GM21360 (cell line): ENCODE data around the gene SPRED1.
"Not testable (repeated sequence)": the region's sequence is repeated elsewhere in the genome, so short reads cannot be mapped to it uniquely, and the experiment has no call there.

Experiments
- ATAC-seq: cut with Tn5 transposase; IDR thresholded peaks from one replicate; pipeline ENCODE4 v1.9.1; 2021; ENCODE audit warnings: mild to moderate bottlenecking, moderate library complexity; ENCODE audit not compliant: unreplicated experiment

Gene SPRED1

DNA sequence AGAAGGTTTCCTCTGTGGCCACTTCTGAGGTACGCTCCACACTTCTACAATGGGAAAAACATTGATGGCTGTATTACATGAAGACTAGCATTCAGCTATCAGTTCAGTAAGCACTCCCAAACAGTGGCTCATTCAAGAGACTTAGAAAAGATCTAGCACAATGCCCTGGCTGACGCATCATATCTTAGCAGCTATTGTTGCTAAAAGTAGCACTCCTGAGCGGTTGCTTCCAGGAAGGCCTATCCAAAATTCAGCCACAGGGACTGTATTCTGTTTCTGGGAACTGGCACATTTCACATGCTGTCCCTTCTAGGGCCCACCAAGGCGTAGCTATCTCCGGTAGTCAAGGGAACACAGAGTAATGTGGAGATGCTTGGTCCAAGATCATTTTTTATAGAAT is 21.2 kb upstream of the SPRED1 start:
- ATAC-seq: no peak

DNA sequence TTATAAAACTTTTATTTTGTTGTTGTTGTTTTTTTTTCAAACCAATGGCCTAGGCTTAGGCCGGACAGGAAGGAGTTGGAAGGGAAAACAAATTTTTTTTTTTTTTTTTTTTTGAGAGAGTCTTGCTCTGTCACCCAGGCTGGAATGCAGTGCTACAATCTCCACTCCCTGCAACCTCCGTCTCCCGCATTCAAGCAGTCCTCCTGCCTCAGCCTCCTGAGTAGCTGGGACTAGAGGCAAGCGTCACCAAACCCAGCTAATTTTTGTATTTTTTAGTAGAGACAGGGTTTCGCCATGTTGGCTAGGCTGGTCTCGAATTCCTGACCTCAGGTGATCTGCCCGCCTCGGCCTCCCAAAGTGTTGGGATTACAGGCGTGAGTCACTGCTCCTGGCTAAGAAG is 15.6 kb upstream of the SPRED1 start:
- not testable (repeated sequence) for ATAC-seq

DNA sequence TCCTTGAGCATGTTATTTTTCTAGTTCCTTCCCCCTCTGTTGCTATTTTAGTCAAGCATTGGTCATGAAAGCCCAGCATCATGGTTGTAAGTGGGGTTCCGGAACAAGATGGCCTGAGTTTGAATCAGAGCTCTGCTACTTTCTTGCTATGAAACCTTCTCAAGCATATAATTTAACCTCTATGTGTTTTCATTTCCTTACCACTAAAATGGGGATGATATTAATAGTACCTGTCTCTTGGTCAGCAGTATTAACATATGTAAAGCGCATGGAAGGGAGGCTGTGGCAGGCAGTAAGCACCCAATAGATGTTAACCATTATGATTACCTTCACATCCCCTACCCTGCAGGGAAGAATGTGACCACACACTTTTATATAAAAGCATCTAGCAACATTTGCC is 14.3 kb upstream of the SPRED1 start:
- ATAC-seq: no peak

DNA sequence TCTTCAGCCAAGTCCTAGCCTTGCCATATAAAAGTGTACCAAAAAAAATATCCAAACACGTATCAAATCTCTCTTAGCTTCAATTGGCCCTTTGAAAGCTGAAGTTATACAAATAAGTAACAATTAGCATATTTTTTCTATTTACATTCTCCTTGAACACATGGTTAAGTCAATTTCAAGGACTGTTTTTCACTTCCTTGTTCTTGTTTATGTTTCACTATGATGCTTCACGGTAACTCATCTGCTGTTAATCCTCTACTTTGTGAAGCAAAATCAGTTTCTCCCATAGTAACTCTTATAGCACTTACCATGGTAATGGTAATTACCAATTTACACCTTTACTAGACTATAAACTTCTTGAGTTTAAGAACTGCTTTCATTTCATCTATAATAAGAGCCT is 10.6 kb upstream of the SPRED1 start:
- peak; percentile 88 for ATAC-seq

DNA sequence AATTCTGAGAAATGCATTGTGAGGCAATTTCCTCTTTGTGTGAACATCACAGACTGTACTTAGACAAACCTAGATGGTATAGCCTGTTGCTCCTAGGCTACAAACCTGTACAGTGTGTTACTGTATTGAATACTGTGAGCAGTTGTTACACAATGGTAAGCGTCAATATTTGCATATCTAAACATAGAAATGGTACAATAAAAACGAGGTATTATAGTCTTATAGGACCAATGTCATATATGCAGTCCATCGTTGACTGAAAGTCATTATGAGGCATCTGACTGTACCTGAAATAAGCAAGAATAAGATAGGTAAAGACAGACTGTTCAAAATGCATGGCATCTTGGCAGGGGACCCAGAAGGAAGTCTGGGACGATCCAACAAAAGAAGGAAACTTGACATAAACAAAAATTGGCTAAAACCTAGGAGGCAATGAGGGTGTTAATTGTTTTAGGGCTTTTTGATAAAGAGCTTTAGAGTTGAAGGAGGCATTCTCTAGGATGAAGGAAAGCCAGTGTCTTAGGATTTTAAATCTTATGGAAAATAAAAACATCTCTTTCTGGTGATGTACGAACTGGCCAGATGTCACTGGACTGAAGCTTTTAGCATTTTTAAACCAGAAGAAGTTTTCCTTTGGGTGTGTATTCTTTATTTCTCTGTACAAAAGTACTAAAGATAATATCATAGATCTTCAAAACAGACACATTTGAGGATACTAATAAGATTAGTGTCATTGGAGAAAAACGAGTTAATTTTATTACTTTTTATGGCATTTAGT is 9.2 kb upstream of the SPRED1 start:
- ATAC-seq: no peak

DNA sequence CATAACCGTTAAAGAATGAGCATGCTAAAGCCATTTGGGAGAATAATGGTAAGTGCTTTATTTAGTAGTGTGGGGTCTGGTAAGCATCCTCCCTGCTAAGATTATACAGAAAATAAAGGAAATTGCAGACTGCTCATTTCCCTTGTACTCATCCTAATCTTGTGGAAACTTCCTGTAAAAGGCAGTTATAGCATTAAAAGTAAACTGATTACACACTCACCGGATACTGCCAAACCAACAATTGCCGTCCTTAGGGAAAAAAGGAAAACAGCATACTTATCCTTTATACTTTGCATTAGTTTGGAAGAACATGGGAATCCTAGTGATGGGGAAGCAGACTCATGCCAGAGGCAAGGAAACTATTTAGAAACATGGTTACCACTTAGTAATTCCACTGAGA is 5.3 kb upstream of the SPRED1 start:
- no peak for ATAC-seq

DNA sequence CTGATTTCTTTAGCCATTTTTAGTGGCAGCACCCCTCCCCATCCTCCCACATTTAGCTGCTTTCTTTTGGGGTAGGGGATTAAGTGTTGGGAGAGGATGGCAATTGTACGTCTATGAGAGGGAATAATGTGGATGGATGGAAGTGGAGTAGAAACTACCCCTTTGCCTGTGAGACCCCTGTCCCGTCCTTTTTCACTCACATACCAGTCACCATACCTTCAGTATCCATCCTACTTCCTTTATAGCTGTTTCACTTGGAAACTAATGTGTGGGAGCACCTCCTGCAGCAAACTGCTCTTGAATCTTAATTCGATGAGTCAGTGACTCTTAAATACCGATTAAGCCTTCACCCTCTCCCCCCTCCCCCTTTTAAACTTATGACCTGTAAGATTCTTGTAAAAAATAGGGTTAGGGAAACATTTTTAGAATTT is 730 bp downstream of the SPRED1 start:
- ATAC-seq: no peak

DNA sequence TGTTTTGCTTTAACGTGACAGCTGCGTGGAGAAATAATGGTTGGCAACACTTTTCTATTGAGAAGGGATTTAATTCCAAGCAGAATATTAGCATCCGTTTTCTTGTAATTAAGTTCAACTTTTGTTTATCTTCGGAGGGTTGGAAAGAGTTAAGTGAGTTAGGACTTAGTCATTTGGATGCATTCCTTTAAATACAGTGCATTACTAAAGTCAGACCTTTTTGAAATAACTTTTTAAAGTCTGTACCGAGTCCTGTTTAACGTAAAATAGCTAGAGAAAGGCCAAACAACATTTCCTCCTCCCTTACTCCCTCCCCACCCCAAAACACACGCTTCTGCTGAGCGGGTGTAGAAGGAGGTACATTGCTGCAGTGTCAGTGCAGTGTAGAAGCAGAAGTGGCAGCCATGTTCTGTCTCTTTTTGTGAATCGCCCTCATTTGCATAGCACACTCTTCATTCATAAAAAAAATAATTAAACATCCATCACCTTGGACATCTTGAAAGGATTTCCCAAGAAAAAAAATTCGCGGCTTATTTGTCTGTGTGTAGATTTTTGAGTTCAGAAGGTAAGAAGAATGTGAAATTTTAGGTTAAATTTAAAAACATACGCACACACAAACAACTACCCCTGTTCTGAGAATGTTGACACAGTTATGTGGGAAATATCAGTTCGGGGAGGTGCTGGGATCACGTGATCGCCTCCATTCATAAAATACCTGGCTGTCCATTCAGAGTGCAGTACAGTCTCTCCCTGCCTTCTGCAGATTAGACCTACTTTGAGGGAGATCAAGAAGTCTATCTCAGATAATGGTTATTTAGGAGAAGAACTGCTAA is 1.6 kb downstream of the SPRED1 start:
- ATAC-seq: peak; percentile 43

DNA sequence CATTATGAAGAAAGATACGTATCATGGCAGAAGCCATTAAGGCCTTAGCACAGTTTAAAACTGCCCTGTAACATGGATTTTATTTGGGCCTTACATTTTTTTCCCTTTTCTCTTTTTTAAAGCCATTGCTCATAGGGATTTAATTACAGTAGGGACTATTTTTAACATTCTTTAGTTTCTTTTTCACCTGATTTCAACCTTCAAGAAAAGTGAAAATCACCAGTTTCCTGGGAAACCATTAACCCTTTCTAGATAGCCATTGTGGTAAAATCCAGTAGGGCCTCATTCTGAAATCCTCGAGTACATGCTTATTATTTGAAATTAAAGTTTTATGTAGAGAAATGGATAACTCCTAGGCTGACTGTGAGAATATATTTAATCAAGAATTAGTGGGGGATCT is 3.1 kb downstream of the SPRED1 start:
- ATAC-seq: no peak

DNA sequence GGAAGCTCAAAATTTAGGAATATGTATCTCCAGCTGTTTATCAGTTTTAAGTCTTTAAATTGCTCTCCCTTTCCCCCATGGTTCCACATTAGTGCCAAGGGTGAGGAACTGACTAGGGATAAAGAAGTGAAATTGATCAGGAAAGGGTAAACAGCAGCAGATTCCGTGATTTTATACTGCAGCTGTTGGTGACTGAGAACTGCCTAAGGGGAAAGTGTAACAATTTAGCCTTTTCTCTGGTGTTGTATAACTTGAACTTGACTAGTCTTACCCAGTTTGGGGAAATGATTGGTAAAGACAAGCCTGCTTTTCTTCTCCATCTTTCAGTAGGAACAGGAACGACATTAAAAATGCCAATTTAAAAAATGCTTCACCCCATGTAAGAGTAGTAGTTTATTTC is 5.0 kb downstream of the SPRED1 start:
- ATAC-seq: no peak

DNA sequence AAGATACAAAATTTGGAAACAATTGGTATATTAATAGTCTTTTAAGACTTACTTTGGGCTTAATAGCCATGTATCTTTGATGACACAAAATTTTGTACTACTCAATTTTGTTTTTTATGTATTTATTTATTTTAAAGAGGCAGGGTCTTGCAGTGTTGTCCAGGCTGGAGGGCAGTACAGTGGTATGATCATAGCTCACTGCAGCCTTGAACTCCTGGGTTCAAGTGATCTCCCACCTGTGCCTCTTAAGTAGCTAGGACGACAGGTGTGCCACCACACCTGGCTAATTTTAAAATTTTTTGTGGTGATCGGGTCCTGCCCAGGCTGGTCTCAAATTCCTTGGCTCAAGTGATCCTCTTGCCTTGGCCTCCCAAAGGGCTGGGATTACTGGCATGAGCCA is 6.5 kb downstream of the SPRED1 start:
- no peak for ATAC-seq

DNA sequence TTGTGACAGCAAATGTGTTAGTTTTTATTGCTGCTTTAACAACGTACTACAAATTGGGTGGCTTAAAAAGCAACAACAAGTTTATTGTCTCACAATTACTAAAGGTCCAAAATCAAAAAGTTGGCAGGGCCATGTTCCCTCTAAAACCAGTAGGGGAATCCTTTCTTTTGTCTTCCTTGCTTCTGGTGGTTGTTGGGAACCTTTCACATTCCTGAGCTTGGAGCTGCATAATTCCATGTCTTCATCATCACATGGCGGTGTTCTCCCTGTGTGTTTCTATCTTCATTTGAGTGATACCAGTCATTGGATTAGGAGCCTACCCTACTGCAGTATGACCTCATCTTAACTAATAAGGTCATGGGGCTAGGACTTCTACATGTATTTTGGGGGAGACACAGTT is 7.4 kb downstream of the SPRED1 start:
- ATAC-seq: no peak

DNA sequence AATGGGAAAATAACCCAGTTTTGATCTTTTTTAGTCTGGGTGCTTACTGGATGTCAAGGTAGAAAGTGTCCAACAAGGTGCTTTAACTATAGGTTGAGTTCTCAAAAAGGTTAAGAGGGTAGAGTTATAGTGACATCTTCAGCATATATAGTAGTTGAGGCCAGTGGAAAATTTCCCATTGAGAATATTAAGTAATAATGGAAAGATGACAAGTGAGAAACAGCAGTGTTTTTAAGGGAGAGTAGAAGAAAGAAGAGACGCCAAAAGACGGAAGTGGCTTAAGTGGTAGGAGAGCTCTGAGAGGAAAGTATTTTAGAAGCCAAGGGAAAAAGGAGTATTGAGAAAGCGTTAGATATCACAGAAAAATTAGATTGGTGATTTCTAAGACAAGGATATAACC is 10.6 kb downstream of the SPRED1 start:
- ATAC-seq: no peak

DNA sequence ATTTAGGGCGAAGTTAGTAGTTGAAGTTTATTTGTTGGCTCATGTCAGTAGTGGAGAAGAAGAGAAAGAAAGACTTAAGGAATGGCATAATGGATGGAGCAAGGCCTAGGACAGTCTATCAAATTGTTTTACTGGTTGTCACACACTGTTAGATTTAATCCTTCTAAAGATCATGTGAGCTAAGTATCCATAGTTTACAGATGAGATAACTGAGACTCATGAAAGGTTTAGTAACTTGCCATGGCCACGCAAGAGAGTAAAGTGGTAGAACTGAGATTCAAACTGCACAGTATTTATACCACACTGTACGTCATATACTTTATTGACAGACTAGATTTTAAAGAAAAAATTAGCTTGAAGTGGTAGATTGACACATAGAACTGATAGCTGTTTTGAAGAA is 11.4 kb downstream of the SPRED1 start:
- no peak for ATAC-seq

DNA sequence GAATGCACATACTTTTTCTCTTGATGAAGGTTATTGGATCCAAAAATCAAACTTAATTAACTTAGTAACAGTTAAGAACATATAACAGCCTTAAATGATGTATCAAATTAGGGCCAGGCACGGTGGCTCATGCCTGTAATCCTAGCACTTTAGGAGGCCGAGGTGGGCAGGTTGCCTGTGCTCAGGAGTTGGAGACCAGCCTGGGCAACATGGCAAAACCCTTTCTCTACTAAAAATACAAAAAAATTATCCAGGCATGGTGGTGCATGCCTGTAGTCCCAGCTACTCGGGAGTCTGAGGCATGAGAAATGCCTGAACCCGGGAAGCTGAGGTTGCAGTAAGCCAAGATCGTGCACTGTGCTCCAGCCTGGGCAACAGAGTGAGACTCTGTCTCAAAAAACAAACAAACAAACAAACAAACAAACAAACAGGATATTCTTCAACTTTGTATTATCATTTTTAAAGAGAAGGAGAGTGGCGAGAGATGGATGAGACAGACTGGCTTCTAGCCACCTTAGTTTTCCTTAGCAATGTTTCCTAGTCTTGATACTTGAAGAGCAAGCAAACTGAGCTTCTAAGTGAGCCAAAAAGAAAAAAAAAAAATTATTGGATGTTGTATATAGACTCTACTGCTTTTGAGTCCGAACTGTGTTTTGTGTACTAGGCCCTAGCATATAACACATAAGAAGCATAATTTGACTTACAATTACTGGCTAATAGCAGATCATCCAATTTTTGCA is 13.8 kb downstream of the SPRED1 start:
- ATAC-seq: no peak

DNA sequence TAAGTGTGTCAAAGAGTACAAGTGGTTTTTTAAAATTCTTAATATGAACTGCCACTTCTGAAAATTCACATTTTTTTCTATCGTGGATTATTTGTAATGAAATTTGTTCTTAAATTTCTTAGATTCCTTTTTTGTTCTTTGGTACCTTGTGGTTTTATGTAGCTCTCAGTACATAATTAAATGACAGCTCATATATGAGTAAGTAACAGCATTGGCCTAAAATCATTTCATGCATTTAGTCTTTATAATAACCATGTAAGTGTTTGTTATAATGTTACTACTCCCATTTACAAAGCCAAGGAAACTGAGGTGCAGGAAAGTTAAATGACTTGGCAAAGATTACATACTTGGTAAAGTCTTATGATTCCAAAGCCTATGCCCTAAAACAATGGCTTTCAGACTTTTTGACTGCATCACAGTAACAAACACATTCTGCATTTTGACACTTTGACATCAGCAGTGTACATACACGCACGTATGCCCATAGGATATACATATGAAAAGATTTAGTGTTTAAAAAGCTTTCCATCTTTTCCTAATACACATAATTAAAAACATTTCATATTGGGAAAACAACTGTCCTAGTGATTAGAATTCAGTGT is 14.9 kb downstream of the SPRED1 start:
- ATAC-seq: no peak

DNA sequence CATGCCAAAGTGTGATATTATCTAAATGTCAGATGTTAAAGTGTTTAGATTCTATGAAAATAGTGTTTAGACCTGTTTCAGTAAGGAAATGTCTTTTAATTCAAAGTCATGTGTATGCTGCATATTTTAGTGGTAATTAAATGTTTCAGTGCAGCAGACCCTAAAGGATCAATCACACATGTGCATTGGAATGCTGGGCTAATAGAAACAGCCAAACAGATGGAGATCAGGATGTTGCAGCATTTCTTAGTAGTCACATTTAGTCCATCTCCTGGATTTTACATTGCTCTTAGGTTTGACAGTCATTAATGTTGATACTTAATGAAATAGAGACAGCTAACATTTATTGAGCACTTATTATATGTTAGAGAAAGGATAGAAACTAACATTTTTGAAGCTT is 18.5 kb downstream of the SPRED1 start:
- ATAC-seq: no peak

DNA sequence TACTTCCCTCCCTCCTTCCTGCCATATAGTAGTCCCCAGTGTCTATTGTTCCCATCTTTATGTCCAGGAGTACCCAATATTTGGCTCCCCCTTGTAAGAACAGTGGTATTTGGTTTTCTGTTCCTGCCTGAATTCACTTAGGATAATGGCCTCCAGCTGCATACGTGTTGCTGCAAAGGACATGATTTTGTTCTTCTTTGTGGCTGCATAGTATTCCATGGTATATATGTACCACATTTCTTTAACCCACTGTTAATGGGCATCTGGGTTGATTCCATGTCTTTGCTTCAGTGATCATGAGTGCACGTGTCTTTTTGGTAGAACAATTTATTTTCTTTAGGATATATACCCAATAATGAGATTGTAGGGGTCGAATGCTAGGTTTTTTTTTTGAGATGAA is 19.3 kb downstream of the SPRED1 start:
- no peak for ATAC-seq

DNA sequence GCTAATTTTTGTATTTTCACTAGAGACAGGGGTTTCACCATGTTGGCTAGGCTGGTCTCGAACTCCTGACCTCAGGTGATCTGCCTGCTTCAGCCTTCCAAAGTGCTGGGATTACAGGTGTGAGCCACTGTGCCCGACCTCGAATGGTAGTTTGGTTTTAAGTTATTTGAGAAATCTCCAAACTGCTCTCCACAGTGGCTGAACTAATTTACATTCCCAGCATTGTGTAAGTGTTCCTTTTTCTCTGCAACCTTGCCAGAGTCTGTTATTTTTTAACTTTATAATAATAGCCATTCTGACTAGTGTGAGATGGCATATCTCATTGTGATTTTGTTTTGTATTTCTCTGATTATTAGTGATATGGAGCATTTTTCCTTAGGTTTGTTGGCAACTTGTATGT is 19.8 kb downstream of the SPRED1 start:
- not testable (repeated sequence) for ATAC-seq

DNA sequence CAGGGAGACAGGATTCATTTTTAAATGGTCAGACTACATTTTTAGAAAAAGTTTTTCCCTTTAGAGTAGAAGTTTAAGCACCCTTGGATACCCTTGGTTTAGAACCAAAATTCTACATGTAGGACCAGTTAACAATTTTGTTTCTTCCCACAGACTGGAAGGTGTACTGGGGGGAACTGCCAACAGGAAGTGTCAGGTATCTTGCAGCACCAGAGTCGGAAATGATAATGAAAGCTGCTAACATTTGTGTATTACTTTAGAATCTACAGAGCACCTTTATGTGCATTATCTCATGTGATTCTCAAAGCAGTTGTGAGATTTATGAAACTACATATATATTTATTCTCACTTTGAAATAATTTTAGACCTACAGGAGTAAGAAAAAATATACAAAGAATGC is 21.5 kb downstream of the SPRED1 start:
- no peak for ATAC-seq

DNA sequence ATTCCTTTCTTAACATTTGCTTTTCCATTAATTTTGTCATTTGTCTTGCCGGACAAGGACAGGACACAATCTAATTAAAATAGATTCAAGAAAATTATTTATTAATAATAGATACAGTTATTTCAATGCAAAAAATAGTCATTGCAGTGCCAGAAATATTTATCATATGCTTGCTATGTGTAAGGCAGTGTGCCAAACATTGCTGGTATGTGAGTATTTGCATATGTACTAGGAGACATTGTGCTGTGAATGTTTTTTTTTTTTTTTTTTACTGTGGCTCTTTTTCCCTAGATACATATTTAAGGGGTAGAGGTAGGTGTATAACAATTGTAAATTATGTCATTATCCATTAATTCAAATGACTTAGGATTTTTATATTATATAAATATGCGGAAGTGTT is 23.3 kb downstream of the SPRED1 start:
- ATAC-seq: no peak
